GM04503 (cell line): ENCODE data around the gene PIK3CD.
"Not testable (repeated sequence)": the region's sequence is repeated elsewhere in the genome, so short reads cannot be mapped to it uniquely, and the experiment has no call there.

ENCODE experiments used
- DNase-seq: peaks from one replicate; pipeline ENCODE4 v3.0.0-alpha.2; 2012; ENCODE audit warnings: low read depth

PIK3CD gene

DNA sequence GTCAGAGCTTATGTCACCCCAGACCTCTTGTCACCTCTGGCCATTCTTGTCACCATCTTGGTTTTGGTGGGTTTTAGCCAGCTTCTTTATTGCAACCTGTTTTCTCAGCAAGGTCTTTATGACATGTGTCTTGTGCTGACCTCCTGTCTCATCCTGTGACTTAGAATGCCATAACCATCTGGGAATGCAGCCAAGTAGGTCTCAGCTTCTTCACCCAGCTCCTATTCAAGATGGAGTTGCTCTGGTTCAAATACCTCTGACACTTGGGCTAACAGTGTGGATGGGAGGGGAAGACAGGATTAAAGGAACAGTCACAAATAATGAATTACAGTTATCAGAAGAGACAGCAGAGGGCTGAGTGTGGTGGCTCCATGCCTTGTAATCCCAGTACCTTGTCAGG lies 30.5 kb upstream of the PIK3CD start:
- no peak for DNase-seq

GRCh38 chr1:9624081-9624480 lies 27.4 kb upstream of the PIK3CD start:
- DNase-seq, result no peak

DNA sequence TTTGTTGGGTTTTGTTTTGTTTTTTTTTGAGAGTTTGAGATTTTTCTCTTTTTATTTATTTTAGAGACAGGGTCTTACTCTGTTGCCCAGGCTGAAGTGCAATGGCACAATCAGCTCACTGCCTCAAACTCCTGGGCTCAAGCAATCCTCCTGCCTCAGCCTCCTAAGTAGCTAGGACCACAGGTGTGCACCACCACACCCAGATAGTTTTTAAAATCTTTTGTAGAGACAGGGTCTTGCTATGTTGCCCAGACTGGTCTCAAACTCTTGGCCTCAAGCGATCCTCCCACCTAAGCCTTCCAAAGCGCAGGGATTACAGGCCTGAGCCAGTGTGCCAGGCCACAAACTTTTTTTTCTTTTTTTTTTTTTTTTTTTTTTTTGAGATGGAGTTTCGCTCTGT lies 26.5 kb upstream of the PIK3CD start:
- not testable (repeated sequence) for DNase-seq

DNA sequence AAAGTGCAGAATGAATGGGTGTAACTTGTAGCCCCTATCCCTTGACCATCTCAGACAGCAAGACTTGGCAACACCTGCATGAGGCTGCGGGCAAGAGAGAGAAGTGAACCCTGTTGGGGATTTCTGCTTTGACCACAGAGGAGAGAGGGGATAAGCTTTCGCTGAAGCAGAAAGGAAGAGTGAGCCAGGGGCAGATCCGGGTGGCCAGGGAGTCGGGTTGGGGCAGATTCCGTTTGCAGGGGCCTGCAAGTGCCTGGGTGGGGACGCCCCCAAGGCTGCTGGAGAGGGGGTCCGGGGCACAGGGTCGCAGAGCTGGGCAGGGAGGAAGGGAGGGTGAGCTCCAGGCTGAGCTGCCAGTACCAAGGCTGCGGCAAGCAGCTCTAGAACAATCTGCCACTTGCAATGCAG lies 25.3 kb upstream of the PIK3CD start:
- DNase-seq, result no peak

- no peak for DNase-seq
Measured at GRCh38 chr1:9628541-9629444, 22.7 kb upstream of the PIK3CD start.

DNA sequence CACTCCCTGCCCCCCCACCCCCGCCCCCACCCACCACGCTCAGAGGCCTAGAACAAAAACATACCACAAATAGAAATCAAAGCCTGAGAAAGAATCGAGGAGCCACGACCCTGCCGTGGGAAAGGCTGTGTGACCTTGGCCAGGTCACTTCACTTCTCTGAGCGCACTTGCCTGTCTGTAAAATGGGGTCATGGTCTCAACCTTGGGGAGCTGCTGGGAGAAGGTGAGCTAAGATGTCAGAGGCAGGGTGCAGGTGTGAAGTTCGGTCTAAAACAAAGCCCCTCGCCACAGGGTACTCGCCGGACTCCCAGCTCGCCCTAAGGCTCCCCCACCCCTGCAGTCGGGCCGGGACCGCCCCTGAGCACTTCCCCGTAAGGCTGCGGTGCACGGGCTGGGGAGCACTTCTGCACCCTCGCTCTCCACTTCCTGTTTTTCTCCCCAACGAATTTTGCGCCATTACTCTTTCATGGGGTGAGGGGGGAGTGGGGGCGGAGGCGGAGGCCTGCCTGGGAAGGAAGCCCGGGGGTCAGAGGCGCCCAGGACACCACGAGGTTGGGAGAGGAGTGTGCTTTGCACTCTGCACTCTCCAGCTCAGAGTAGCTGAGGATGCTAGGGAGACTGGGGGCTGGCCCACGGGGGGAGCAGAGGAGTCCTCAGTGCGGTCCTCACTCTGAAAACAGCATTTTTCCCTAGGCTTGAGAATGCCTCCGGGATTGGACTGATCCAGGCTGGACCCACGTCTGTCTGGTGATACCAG lies 21.9 kb upstream of the PIK3CD start:
- no peak for DNase-seq

GRCh38 chr1:9630331-9631111 lies 21.0 kb upstream of the PIK3CD start:
- DNase-seq, result no peak

DNA sequence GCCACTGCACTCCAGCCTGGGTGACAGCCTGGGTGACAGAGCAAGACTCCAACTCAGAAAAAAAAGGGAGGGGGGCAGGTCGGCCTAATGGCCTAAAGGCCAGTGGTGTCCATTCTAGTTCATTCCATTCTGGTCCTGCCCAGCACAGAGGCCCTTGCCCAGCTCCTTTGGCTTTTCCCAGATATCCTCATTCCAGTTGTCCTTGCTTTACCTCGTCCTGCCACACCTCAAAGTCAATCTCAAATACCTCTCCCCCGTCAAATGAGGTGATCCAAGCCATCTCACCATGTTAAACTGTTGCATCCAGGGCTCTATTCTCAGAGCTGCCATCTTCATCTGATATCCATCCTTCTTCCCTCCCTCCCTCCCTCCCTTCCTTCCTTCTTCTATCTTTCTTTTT lies 19.9 kb upstream of the PIK3CD start:
- DNase-seq, result no peak

- no peak for DNase-seq
Measured at GRCh38 chr1:9633493-9633892, 18.0 kb upstream of the PIK3CD start.

DNA sequence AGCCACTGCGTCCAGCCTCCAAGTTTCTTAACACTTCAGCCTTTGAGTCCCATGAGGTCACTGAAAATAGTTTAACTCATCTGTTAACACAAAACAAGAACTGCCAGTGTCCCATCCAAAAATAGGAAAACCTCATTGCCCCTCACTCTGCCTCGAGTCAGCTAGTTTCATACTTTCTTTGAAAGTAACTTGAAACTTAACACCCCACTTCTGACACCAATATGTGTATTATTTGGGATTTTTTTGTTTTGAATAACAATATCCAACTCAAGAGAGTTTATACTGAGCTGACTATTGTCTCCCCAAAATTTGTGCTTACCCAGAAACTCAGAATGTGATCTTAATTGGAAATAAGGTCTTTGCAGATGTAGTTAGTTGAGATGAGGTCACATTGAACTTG lies 16.9 kb upstream of the PIK3CD start:
- no peak for DNase-seq

DNA sequence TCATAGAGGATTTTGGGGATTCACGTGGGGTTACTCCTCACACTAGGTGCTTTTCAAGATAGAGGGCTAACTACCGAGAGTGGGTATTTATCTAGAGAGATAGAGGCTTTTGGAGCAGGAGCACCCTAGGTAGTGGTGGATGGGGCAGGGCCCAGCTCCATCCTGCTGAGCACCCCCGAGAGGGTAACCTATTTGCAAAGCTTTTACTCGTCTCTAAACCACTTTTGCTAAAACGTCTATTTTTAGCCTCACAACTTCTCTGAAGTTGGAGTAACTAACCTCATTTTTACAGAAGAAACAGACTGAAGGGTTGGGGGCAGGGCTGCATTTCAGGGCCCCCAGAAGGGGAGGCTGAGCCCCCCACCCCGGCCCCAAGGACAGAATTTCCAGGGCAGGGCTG lies 12.3 kb upstream of the PIK3CD start:
- no peak for DNase-seq

GRCh38 chr1:9643351-9644256 lies 7.9 kb upstream of the PIK3CD start:
- DNase-seq, result no peak

DNA sequence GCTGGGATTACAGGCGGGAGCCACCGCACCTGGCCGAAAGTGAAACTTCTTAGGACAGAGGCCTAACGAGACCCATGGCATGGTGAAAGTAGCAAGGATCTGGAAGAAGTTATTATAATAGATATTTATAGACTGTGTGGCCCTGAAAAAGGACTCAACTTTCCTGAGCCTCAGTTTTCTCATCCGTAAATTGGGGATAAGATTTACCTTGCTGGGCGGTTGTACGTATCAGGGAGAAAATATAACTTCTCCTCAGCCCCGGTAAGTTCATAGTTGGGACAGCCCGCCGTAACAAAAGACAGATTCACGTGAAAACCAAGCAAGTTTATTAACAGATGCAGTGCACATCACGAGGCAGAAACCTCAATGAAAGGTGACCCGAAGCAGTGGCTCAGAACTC lies 5.5 kb upstream of the PIK3CD start:
- DNase-seq, result no peak

DNA sequence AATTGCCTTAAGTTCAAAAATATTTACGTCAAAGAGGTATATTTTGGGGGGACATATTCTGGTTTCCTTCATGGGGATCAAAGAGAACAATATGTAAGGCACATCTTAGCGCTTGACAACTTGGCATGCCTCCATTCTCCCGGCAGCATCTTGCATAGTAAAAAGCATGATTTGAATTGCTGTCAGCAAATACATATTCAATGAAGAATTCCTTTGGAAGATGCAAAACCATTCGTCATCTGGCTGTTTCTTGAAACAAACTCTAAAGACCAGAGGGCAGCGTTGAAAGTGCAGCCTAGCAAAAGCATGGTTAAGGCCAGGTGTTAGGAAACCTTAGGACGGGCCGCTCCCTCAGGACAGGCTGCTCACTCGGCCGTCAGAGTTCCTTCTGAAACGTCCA lies 3.4 kb upstream of the PIK3CD start:
- no peak for DNase-seq

DNA sequence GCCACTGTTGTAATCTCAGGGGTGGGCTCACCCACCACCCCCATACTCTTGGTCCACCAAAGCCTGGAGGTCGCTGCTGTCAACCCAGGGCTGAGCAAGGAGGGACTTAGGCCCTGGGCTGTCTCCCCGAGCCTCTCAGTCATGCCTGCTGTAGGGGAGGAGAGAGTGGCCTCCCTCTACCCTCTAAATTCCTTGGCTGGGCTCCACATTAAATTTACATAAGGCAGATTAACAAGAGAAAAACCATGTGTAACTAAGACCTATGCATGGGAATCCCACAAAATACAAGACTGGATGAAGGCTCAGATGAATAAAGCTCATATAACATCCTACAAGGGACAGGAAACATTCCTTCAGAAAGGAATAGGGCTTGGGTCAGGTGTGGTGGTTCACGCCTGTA lies 1.8 kb upstream of the PIK3CD start:
- DNase-seq, result no peak

DNA sequence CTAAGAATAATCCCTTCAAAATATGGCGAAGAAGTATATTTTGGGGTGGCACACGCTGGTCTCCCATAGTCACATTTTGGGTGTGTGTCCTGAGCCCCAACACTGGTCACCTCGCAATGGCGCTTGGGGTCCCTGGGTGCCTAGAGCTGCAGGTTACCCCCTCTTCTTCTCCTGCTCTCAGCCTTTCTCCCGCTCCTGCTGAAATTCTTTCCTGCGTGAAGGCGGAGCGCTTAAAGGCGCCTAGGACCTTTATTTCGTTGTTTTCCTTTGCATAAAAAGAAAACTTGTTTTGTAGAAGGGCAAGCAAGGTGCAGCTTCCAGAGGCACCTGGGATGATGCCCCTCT lies 339 bp upstream of the PIK3CD start:
- DNase-seq, result no peak

DNA sequence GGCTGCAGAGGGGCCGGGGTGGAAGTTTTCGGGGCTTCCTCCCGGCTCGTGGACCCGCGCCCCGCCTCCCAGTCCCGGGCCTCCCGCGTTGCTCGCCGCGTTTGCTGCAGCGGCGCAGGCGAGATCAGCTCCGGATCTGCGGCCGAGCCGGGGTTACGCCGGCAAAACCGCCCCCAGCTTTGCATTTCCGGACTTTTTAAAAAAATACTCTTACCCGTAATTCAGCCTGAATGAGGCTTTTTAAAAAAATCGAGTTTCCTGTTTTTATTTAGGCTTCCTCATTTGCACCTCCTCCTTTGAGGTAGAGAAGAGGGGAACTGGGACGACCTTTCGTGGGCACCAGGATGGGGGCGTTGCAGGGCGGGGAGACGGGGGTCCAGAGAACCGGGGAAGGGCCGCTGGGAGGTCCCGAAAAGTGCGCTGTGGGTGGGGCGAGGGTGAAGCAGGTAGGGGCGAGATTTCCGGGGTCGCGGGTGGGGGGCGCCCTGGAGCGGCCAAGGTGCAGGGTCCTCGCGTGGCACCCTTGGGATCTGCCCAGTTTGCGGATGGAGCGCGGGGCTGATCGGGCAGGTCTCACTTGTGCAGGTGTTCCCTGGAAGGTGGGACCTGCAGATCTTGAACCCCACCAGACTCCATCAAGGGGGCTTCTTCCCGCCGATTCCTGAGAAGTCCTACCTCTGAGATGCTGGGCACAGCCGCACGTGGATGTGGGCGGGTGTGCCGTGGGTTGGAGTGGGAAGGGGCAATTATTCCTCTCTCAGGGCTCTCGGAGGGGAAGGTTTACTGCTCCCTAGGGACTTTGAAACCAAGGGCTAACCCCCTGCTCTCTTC lies 1.1 kb downstream of the PIK3CD start:
- no peak for DNase-seq

DNA sequence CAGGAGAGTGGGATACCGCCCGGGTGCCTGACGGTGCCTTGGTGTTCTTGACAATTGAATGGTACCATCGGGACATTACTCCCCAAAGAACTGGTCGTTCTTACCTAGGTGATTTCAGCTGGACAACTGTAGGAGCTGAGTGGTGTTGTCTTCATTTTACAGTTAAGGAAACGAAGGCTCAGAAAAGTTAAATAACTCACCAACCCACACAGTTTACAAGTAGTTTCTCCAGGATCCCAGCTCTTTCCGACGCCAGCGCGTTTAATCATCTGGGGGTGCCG lies 1.6 kb downstream of the PIK3CD start:
- DNase-seq, result no peak

DNA sequence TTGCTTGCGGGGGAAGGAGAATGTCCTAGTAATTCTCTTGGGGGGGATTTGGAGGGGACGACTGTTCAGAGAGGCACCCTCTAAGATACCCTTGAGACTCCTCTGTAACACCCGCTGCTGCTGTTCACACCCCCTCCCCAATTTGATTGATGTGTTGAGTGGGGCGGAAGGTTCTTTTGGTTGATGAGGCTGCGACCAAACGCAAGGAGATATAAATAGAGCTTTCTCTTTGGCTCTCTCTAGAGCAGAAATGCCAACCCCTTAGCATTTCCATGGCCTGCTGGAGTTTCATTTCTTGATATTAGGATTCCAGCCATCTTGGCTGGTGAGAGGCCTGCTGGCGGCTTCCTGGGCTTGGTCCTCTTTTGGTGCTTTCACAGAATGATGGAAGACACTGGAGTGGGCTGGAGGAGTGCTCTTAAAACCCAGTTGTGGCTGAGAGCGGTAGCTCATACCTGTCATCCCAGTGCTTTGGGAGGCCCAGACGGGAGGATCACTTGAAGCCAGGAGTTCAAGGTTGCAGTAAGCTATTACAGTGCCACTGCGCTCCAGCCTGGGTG lies 2.0 kb downstream of the PIK3CD start:
- DNase-seq, result no peak

DNA sequence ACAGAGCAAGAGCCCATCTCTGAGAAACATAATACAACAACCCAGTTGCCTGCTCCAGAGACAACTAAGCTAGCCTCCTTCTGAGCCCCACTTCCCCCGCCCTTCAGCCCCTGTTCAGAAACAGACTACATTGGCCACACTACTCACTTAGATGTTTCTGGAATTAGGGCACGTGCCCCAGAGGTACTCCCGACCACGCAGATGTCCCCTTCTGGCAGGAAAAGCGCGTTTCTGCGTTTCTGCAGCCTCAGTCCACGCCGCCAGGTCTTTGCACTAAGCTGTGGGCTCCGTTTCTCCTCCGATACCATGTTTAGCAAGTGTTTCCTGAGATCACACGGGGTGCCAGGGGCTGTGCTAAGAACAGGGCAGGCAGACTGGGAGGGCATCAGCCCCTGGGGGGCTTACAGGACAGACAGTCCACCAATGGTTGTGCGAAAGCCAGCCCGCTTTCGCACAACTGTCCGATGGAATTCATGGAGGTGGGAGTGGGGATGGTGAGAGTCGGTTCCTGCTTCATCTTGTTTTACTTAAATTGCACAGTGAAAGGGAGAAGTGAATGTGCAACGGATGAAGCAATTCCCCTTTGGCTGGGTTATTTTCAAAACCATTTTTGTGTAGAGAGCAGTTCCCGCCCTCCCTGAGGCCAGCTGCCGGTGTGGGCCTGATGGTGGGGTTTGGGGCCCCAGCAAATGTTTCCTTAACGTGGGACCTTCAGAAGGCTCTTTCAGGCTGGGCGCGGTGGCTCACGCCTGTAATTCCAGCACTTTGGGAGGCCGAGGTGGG lies 2.7 kb downstream of the PIK3CD start:
- no peak for DNase-seq
